Uterus (tissue), 4 donors: ENCODE results near the gene AHCYL2. TPM values are rescaled to one million over a fixed set of nuclear protein-coding genes. Genes with fewer than 3 reads are reported as not detected.
"Not testable (repeated sequence)": the region's sequence is repeated elsewhere in the genome, so short reads cannot be mapped to it uniquely, and the experiment has no call there.

Source experiments
- DNase-seq, 2 donors: peaks; one replicate each; pipeline ENCODE4 v3.0.0-alpha.2; 2019 to 2020
- H3K27ac ChIP-seq, 2 donors: fragments of 200-600 bp; sonication (generic); 1 replicate in 1 of 2; 2 replicates in 1 of 2; pipeline ENCODE4 v1.5.1; 2016 to 2018
- H3K27me3 ChIP-seq, 2 donors: fragments of 200-600 bp; sonication (generic); one replicate each; pipeline ENCODE4 v1.5.1; 2018 to 2019; ENCODE audit warnings: control low read depth in 1 of 2
- H3K36me3 ChIP-seq, 2 donors: fragments of 200-600 bp; sonication (generic); one replicate each; pipeline ENCODE4 v1.5.1; 2019; ENCODE audit warnings: control low read depth in 1 of 2
- H3K4me1 ChIP-seq, 2 donors: fragments of 200-600 bp; sonication (generic); one replicate each; pipeline ENCODE4 v1.5.1; 2018 to 2019; ENCODE audit warnings: control low read depth in 1 of 2
- H3K4me3 ChIP-seq, 2 donors: fragments of 200-600 bp; sonication (generic); 1 replicate in 1 of 2; 2 replicates in 1 of 2; pipeline ENCODE4 v1.5.1; 2018 to 2019; ENCODE audit warnings: mild to moderate bottlenecking in 1 of 2
- H3K9me3 ChIP-seq, 2 donors: fragments of 200-600 bp; sonication (generic); one replicate each; pipeline ENCODE4 v1.5.1; 2019; ENCODE audit warnings: control low read depth in 1 of 2
- POLR2A ChIP-seq, 2 donors: fragments of 450-650 bp; IDR thresholded peaks; one replicate each; pipeline ENCODE4 v1.6.1; 2016; ENCODE audit warnings: antibody characterized with exemption in 2 of 2, mild to moderate bottlenecking in 1 of 2, moderate library complexity in 1 of 2
- intact Hi-C: fragments of 100-400 bp; cut with DNase I; formaldehyde crosslinking; loops from one replicate; pipeline ENCODE4 v1.15.1; 2023; ENCODE audit warnings: low total_unique reads
- total RNA-seq, 4 donors: library from RNA; depleted of rRNA in 3 of 4; stranded (reverse); fragments of >200 nt in 3 of 4; gene quantifications; one replicate each; pipeline versions ENCODE4 v1.1.0 to v1.2.4, GENCODE V29; 2014 to 2023
- TF ChIP-seq, protein P1 (sequence below), 4 experiments: fragments of 200-600 bp in 2 of 4; fragments of 450-650 bp in 2 of 4; sonication (generic) in 2 of 4; IDR thresholded peaks; one replicate each; pipeline ENCODE4 v1.5.1; 2016 to 2019; ENCODE audit warnings: antibody characterized with exemption in 4 of 4, mild to moderate bottlenecking in 2 of 4, moderate library complexity in 1 of 4
- donor health status: DM: yes; HTN: yes; CAD: no.

AHCYL2 gene
- total RNA-seq, 4 donors from 2014 or later = 5.6 to 29.2 (median 23.7) TPM

DNA sequence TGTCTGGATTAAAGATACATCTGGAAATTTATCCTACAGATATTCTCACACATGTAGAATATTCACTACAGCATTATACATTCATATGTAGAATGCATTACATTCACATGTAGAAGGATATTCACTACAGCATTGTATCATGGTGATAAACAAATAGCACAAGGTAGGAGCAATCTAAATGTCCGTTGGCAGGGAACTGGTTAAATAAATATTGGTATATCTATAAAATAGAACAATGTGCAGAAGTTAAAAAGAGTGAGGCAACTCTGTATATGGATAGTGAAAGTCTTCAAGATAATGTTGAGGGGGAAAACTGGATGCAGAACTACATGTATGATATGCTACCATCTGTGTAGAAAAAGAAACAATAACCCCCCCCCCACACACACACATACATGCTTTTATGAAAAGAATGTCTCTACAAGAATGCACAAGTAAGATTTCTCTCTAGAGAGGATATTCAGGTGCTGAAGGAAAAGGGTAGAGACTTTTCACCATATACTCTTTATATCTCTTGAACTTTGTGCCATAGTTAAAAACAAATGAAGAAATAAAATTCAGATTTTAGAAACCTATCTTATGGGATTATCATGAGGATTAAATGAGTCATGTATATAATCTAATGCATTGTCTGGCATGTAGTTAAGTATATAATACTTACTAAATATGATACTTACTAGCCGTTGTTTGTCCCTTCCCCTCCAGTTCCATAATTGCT, 123.4 kb downstream of the AHCYL2 start:
- DNase-seq = no peak
- TF ChIP-seq, protein P1, sequence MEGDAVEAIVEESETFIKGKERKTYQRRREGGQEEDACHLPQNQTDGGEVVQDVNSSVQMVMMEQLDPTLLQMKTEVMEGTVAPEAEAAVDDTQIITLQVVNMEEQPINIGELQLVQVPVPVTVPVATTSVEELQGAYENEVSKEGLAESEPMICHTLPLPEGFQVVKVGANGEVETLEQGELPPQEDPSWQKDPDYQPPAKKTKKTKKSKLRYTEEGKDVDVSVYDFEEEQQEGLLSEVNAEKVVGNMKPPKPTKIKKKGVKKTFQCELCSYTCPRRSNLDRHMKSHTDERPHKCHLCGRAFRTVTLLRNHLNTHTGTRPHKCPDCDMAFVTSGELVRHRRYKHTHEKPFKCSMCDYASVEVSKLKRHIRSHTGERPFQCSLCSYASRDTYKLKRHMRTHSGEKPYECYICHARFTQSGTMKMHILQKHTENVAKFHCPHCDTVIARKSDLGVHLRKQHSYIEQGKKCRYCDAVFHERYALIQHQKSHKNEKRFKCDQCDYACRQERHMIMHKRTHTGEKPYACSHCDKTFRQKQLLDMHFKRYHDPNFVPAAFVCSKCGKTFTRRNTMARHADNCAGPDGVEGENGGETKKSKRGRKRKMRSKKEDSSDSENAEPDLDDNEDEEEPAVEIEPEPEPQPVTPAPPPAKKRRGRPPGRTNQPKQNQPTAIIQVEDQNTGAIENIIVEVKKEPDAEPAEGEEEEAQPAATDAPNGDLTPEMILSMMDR (IDR thresholded peaks at IDR 0.05) = no peak
- Histone ChIP-seq H3K36me3 (no peaks in the 10 kb centered on the region), H3K4me1 (no peaks in the 10 kb centered on the region), H3K27ac (no peak overlapping the region), H3K4me3 (no peak overlapping the region), H3K27me3 (no peaks in the 10 kb centered on the region), H3K9me3 (no peaks in the 10 kb centered on the region)
- intact Hi-C loops = no loop called here

DNA sequence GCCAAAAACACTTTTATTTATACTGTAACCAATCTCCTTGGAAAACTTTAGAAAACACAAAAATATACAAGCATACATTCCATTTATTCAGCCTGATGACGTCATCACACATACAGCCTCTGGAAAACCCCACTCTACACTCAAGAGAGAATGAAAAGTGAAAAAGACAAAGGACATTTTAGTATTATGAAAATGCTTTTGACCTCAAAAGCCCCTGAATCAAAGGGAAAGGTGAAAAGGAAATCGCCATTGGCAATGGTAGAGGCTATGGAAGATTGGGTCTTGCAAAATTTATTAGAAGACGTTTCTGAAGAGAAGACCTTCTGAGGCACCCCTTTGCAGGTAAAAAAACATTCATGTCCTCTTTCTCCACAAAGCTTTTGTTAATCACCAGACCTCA, 126.5 kb downstream of the AHCYL2 start:
- Histone ChIP-seq H3K4me1 (no peaks in the 10 kb centered on the region), H3K9me3 (no peaks in the 10 kb centered on the region), H3K27ac (no peak overlapping the region), H3K4me3 (no peak overlapping the region), H3K27me3 (no peaks in the 10 kb centered on the region), H3K36me3 (no peaks in the 10 kb centered on the region)
- intact Hi-C loops = no loop called here
- TF ChIP-seq, protein P1 (IDR thresholded peaks at IDR 0.05) = no peak
- TF ChIP-seq POLR2A (IDR thresholded peaks at IDR 0.05) = no peak
- no peak for DNase-seq

DNA sequence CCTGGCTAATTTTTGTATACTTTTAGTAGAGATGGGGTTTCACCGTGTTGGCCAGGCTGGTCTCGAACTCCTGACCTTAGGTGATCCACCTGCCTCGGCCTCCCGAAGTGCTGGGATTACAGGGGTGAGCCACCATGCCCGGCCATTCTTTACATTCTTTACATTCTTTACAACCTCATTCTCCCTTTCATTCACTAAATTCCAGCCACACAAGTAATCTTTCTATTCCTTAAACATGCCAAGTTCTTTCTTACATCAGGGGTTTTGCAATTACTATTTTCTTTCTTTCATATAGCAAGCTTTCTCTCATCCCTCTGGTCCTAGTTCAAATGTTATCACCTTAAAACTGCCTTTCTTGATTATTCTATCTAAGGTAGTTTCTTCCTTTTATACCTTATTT, 128.3 kb downstream of the AHCYL2 start:
- DNase-seq, H3K36me3 ChIP-seq, H3K4me3 ChIP-seq, H3K27me3 ChIP-seq, intact Hi-C loops, H3K4me1 ChIP-seq, H3K9me3 ChIP-seq, H3K27ac ChIP-seq: not testable (repeated sequence)

DNA sequence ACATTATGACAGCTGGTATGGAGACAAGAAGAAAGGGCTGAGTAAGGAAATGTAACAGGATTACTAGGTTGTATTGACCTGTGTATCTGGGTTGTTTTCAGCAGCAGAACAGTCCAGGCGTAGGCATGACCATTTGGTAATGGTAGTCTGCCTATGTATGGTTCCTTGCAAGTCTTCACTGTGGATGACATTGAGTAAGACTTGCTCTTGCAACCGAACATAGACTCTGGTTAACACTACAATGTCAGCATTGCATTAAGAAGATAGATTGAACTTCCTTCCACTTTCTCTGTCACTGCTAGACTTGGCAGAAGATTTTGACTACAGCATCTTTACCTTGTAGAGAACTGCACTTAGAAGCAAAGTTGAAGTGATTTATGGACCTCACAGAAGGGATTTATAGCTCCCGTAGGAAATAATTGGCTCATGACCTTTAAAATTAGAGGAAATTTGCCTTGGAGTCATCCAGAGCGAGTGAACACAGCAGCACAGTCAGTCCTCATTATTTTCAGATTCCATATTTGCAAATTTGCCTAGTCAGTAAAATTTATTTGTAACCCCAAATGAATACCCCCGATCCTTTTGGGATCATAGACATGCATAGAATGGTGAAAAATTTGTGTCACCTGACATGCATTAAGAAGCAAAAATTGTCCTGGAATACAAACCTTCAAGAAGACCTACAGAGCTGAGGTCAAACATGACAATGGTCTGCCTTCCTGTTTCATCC, 129.8 kb downstream of the AHCYL2 start:
- no peak for DNase-seq
- H3K9me3 ChIP-seq = no peaks in the 10 kb centered on the region
- no peaks in the 10 kb centered on the region for H3K27me3 ChIP-seq
- TF ChIP-seq, protein P1 (IDR thresholded peaks at IDR 0.05) = no peak
- no peak for TF ChIP-seq POLR2A (IDR thresholded peaks at IDR 0.05)
- no peaks in the 10 kb centered on the region for H3K4me1 ChIP-seq
- no peak overlapping the region for H3K4me3 ChIP-seq
- no peak overlapping the region for H3K27ac ChIP-seq
- intact Hi-C loops = no loop called here
- no peaks in the 10 kb centered on the region for H3K36me3 ChIP-seq

DNA sequence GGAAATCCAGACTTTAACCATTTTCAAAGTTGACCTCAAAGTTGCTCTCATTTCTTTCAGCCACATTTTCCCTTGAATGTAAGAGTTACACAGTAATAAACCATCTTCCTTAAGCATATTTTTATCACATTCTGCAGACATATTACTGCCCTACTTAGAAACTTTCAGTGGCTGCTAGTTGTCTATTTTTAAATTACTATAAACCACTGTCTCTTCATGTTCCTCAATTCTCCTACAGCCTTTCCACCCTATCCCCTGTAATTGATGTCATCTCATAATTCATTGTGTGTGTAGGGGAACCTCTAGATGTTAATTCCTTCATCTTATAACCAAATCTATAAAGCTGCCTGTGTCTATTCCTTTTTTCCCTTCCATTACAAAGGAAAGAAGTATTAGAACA, 131.3 kb downstream of the AHCYL2 start:
- H3K27ac ChIP-seq = no peak overlapping the region
- TF ChIP-seq POLR2A (IDR thresholded peaks at IDR 0.05) = no peak
- TF ChIP-seq, protein P1 (IDR thresholded peaks at IDR 0.05) = no peak

More for the DNA sequence above, 131.3 kb downstream of the AHCYL2 start:
- Histone ChIP-seq H3K9me3 (no peaks in the 10 kb centered on the region), H3K27me3 (no peaks in the 10 kb centered on the region), H3K36me3 (no peaks in the 10 kb centered on the region), H3K4me1 (no peaks in the 10 kb centered on the region), H3K4me3 (no peak overlapping the region)
- DNase-seq = no peak
- intact Hi-C loops = no loop called here
